Measurements from ENCODE around the gene DMXL1.

DMXL1 gene

DNA sequence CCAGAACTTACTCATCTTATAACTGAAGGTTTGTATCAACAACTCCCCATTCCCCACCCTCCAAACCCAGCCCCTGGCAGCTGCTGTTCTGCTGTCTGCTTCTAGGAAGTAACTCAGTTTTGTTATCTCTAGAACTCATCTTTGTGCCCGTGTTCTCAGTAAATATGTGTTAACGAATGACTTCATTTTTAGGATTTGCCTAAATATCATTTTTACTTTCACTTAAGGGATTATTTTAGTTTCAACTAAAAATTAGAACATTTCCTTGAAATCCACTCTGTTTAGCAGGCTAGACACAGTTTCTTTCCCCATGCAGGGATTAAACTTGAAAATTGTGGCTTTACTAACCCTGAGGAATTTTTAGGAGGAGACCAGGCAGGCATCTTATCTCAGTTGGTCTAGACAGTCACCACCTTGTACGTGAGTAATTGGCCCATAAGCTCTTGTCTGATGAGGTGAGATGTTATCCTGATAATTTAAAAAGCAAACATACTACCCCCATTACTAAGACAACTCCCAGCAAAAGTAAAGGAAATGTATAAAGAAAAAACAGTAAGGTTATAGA lies 216.7 kb downstream of the DMXL1 start:
- peaks cover 25% of the 10 kb centered on the region for H3K36me3 ChIP-seq (ENCODE audit: insufficient read depth, low read length)
- no peaks in the 10 kb centered on the region for H3K9me3 ChIP-seq (ENCODE audit: insufficient read depth, low read length, severe bottlenecking)
- peaks cover 94% of the 10 kb centered on the region for H3K4me1 ChIP-seq (ENCODE audit: insufficient read depth, low read length)
- H3K9ac ChIP-seq (ENCODE audit: low read depth, low read length): peak overlapping the region; percentile 62
- peak; percentile 85 for DNase-seq
- TF ChIP-seq, protein P1, sequence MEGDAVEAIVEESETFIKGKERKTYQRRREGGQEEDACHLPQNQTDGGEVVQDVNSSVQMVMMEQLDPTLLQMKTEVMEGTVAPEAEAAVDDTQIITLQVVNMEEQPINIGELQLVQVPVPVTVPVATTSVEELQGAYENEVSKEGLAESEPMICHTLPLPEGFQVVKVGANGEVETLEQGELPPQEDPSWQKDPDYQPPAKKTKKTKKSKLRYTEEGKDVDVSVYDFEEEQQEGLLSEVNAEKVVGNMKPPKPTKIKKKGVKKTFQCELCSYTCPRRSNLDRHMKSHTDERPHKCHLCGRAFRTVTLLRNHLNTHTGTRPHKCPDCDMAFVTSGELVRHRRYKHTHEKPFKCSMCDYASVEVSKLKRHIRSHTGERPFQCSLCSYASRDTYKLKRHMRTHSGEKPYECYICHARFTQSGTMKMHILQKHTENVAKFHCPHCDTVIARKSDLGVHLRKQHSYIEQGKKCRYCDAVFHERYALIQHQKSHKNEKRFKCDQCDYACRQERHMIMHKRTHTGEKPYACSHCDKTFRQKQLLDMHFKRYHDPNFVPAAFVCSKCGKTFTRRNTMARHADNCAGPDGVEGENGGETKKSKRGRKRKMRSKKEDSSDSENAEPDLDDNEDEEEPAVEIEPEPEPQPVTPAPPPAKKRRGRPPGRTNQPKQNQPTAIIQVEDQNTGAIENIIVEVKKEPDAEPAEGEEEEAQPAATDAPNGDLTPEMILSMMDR (IDR thresholded peaks at IDR 0.05; ENCODE audit: borderline replicate concordance, extremely low read depth, low read length, poor library complexity, severe bottlenecking): no peak
- TF ChIP-seq EZH2 (IDR thresholded peaks at IDR 0.05; ENCODE audit: borderline replicate concordance, low read depth, low read length, severe bottlenecking): no peak
- peak overlapping the region; percentile 17 to 54; a peak in 3 of 4 replicates for H3K4me3 ChIP-seq (ENCODE audit: low read depth in 1 of 2, low read length in 2 of 2)
- H3K79me2 ChIP-seq (ENCODE audit: insufficient read depth, low read length): peaks cover 93% of the 10 kb centered on the region
- ATAC-seq (ENCODE audit: insufficient read depth, low read depth): peak; percentile 77
- H3K27ac ChIP-seq (ENCODE audit: low read length): peak overlapping the region; percentile 99
- H3K27me3 ChIP-seq (ENCODE audit: insufficient read depth, low read length, poor library complexity): no peaks in the 10 kb centered on the region
- H4K20me1 ChIP-seq (ENCODE audit: insufficient read depth, low read length): no peaks in the 10 kb centered on the region
- no peak overlapping the region for H2AFZ ChIP-seq (ENCODE audit: low read depth, low read length)
- peak overlapping the region; percentile 77 for H3K4me2 ChIP-seq (ENCODE audit: insufficient read depth, low read length)

DNA sequence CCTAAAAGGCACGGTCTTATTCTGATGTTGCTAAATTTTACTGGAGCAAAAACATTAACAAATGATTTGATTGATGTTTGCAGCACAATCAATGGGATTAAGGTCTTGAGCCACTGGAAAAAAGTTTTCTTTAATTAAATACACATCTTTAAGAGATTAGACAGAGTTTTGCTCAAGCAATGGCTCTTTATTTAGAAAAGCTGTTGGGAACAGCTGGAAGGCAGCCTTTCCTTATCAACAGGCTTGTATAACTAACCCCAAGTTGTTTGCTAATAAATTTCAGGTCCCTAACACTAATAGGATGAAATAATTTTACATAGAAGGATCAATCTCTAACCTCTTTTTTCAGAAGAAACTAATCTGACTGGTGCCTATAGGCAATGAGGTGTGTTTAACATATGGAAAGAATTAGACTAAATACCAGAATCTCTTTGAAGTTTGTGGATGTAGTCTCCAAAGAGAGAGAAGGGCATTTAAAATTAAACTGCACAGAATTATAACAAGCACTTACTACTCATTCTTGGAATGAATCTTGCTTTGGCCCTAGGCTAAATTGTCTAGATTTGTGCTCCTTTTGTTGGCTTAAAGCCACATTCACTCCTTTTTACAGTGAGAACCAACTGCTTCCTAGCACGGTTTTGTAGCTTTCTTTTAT lies 217.6 kb downstream of the DMXL1 start:
- H3K4me2 ChIP-seq (ENCODE audit: insufficient read depth, low read length): peak overlapping the region; percentile 77
- H4K20me1 ChIP-seq (ENCODE audit: insufficient read depth, low read length): no peaks in the 10 kb centered on the region
- TF ChIP-seq, protein P1 (IDR thresholded peaks at IDR 0.05; ENCODE audit: borderline replicate concordance, extremely low read depth, low read length, poor library complexity, severe bottlenecking): no peak
- TF ChIP-seq EZH2 (IDR thresholded peaks at IDR 0.05; ENCODE audit: borderline replicate concordance, low read depth, low read length, severe bottlenecking): no peak
- ATAC-seq (ENCODE audit: insufficient read depth, low read depth) (no peak), DNase-seq (no peak)
- peak overlapping the region; percentile 99 for H3K27ac ChIP-seq (ENCODE audit: low read length)
- H3K9me3 ChIP-seq (ENCODE audit: insufficient read depth, low read length, severe bottlenecking): peaks cover 4% of the 10 kb centered on the region
- H3K27me3 ChIP-seq (ENCODE audit: insufficient read depth, low read length, poor library complexity): no peaks in the 10 kb centered on the region
- peaks cover 93% of the 10 kb centered on the region for H3K79me2 ChIP-seq (ENCODE audit: insufficient read depth, low read length)
- H3K4me3 ChIP-seq (ENCODE audit: low read depth in 1 of 2, low read length in 2 of 2): peak overlapping the region in 1 of 2 experiments; percentile 54; a peak in 3 of 4 replicates
- no peak overlapping the region for H2AFZ ChIP-seq (ENCODE audit: low read depth, low read length)
- H3K4me1 ChIP-seq (ENCODE audit: insufficient read depth, low read length): peaks cover 85% of the 10 kb centered on the region
- H3K9ac ChIP-seq (ENCODE audit: low read depth, low read length): peak overlapping the region; percentile 62
- H3K36me3 ChIP-seq (ENCODE audit: insufficient read depth, low read length): peaks cover 29% of the 10 kb centered on the region

- Histone ChIP-seq H3K27ac (ENCODE audit: low read length) (peak overlapping the region; percentile 99), H3K4me3 (ENCODE audit: low read depth in 1 of 2, low read length in 2 of 2) (0 out of 4 replicates have a peak overlapping the region, but pooled peaks of 1 of the 2 experiments have one; percentile 1), H3K79me2 (ENCODE audit: insufficient read depth, low read length) (peaks cover 88% of the 10 kb centered on the region), H3K9ac (ENCODE audit: low read depth, low read length) (peak overlapping the region; percentile 62), H4K20me1 (ENCODE audit: insufficient read depth, low read length) (no peaks in the 10 kb centered on the region), H3K27me3 (ENCODE audit: insufficient read depth, low read length, poor library complexity) (no peaks in the 10 kb centered on the region), H3K36me3 (ENCODE audit: insufficient read depth, low read length) (peaks cover 30% of the 10 kb centered on the region), H3K4me1 (ENCODE audit: insufficient read depth, low read length) (peaks cover 75% of the 10 kb centered on the region), H3K4me2 (ENCODE audit: insufficient read depth, low read length) (peak overlapping the region; percentile 77), H3K9me3 (ENCODE audit: insufficient read depth, low read length, severe bottlenecking) (peaks cover 5% of the 10 kb centered on the region), H2AFZ (ENCODE audit: low read depth, low read length) (no peak overlapping the region)
- no peak for DNase-seq
- no peak for ATAC-seq (ENCODE audit: insufficient read depth, low read depth)
- TF ChIP-seq, protein P1 (IDR thresholded peaks at IDR 0.05; ENCODE audit: borderline replicate concordance, extremely low read depth, low read length, poor library complexity, severe bottlenecking): no peak
- TF ChIP-seq EZH2 (IDR thresholded peaks at IDR 0.05; ENCODE audit: borderline replicate concordance, low read depth, low read length, severe bottlenecking): no peak
These were observed 218.7 kb downstream of the DMXL1 start for GRCh38 chr5:119289438-119290044.
